IPS-18c (cell line): ENCODE data around the gene UBXN4.
"Not testable (repeated sequence)": the region's sequence is repeated elsewhere in the genome, so short reads cannot be mapped to it uniquely, and the experiment has no call there.

ENCODE experiments used
- H3K4me3 ChIP-seq: 2 replicates; pipeline ENCODE4 v1.7.0; 2013; ENCODE audit warnings: low read depth, mild to moderate bottlenecking, low read length, moderate library complexity; ENCODE audit not compliant: insufficient read depth
- H3K9me3 ChIP-seq: one replicate; pipeline ENCODE4 v1.6.1; 2013; ENCODE audit warnings: mild to moderate bottlenecking, low read length, moderate library complexity; ENCODE audit not compliant: control insufficient read depth, insufficient read depth

UBXN4 gene

GRCh38 chr2:135741395-135742324 lies at the start of gene UBXN4:
Gene UBXN4, plus strand, starts transcription at chr2:135741855. Its CDS starts 75 bp downstream, at chr2:135741930.
- no peaks in the 10 kb centered on the region for H3K9me3 ChIP-seq
- H3K4me3 ChIP-seq, result peak within 1 kb of the TSS; percentile 93

DNA sequence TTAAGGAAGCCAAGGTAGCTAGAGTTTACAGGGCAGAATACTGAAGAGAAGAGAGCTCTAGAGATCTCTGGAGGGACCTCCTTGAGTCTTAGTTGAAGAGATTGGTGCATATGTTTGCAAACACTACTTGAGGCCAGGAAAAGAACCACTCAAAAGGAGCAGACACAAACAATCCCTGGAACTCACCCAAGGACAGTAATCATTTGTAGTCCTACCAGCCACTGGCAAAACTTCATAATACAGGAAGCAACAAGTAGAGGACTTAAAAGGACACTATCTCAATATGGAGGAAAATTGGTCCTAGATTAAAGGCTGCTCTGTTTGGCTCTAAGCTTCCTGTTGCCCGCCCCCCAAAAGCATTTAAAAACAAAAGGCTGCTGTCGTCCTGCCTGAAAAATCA lies 46.9 kb upstream of the UBXN4 start:
- H3K4me3 ChIP-seq, result no peak overlapping the region

DNA sequence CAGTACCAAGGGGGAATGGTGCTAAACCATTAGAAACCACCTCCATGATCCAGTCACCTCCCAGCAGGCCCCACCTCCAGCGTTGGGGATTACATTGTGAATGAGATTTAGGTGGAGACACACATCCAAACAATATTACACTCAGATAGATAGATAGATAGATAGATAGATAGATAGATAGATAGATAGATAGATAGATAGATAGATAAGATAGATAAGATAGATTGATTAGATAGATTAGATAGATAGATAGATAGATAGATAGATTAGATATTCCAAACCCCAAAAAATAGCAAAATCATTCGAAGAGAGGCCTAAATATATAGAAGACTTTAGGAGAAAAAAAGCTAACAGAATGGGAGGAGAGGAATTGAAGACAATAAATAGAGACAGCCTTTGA lies 42.8 kb upstream of the UBXN4 start:
- H3K4me3 ChIP-seq, result no peak overlapping the region
- no peaks in the 10 kb centered on the region for H3K9me3 ChIP-seq

More for the DNA sequence above, 46.9 kb upstream of the UBXN4 start:
- no peaks in the 10 kb centered on the region for H3K9me3 ChIP-seq

DNA sequence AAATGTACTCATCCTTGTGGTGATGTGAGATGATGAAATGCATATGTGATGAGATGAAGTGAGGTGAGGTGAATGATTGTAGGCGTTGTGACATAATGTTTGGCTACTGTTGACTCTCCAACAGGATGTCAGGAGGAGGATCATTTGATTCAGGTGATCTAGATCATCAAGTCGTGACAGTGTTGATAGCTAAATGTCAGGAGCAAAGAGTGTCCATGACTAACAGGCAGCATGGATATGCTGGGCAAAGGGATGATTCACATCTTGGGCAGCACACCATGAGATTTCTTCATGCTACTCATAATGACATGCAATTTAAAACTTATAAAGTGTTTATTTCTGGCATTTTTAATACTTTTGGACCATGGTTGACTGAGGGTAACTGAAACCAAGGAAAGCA lies 40.2 kb upstream of the UBXN4 start:
- no peaks in the 10 kb centered on the region for H3K9me3 ChIP-seq
- no peak overlapping the region for H3K4me3 ChIP-seq

DNA sequence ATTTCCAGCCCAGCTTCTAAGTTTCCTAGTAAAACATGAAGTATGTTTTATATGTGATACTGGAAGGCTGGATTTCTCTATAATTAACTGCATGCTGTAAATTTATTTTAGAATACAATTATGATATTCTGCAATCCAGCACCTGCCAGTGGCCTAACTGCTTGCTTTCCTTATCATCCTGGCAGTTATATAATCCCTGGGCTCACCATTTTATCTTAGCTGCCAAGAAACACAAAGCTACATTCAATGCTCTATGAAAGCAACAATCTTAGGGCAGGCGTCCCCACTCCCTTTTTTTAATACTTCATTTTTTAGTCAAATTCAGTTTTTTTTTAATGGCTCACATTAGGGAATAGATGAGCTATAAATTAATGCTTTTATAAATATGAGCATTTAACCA lies 38.4 kb upstream of the UBXN4 start:
- H3K4me3 ChIP-seq, result no peak overlapping the region
- H3K9me3 ChIP-seq, result no peaks in the 10 kb centered on the region

GRCh38 chr2:135704075-135704474 lies 37.6 kb upstream of the UBXN4 start:
- H3K9me3 ChIP-seq, H3K4me3 ChIP-seq: not testable (repeated sequence)

GRCh38 chr2:135708159-135708558 lies 33.5 kb upstream of the UBXN4 start:
- Histone ChIP-seq H3K4me3 (no peak overlapping the region), H3K9me3 (no peaks in the 10 kb centered on the region)

DNA sequence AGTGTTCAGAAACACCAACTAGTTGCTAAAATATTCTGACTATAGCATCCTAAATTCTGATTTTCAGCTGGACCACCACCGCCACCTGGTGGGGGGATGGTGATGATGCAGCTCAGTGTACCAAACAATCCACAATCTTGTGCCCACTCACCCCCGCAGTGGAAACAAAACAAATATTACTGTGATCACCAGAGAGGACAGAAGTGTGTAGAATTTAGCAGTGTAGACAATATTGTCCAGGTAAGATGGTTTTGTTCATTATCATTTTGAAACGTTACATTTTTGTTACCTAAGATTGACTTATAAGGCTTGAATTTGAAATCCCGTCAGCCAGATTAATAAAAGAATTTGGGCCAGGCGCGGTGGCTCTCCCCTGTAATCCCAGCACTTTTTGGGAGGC lies 31.7 kb upstream of the UBXN4 start:
- Histone ChIP-seq H3K9me3 (no peaks in the 10 kb centered on the region), H3K4me3 (no peak overlapping the region)

DNA sequence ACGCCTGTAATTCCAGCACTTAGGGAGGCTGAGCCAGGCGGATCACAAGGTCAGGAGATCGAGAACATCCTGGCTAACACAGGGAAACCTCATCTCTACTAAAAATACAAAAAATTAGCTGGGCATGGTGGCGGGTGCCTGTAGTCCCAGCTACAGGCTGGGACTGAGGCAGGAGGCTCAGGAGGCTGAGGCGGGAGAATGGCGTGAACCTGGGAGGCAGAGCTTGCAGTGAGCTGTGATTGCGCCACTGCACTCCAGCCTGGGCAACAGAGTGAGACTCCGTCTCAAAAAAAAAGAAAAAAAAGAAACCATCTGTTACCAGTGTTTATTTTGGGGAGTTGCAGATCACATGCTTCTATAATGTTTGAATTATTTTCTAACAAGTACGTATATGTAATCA lies 26.6 kb upstream of the UBXN4 start:
- H3K9me3 ChIP-seq, H3K4me3 ChIP-seq: not testable (repeated sequence)

DNA sequence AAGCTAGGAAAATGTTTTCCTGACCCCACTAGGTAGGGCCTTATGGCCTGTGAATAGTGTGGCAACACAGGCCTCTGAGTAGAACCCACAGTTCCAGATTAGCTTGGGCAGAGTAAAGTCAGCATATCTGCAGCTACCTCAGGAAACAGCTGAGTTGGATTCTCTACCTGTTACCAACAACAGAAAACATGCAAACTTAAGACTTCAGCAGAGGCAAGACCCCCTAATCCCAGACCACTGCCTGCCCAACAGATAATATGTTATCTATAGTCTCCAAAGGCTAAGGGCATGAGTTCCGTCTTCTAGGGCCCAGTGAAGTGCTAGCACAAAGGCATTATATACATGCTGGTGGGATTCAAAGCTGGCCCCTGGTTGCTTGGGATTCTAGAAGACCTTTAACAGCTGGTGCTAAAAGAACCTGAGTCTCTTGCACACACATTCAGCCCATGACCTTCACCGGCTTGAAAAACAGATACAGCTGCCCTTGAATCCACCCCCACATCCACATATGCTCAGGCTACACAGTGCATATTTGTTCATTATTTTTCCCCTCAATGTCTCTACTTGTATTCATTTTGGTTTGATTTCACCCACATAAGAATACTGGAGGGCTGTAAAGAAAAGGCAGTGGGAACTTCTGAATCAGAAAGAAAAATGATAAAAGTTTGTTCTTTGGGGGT lies 13.5 kb upstream of the UBXN4 start:
- no peak overlapping the region for H3K4me3 ChIP-seq
- no peaks in the 10 kb centered on the region for H3K9me3 ChIP-seq

DNA sequence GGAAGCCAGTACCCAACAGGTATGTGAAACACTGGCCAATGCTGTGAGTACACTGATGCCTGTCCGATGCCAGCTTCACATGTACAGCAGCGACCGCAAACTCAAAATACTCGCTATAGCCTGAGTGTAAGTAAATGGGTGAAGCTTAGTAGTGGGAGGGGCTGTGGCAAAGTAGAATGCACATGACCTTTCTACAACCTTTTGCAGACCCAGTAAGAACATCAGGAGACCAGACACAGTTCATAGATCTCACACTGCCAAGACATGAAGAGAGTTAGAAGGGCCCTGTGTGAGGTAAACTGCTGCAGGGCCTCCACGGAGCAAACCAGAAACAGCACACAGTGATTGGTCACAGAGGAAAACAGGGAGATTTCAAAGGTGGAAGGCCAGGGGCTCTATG lies 9.1 kb upstream of the UBXN4 start:
- Histone ChIP-seq H3K4me3 (no peak overlapping the region), H3K9me3 (no peaks in the 10 kb centered on the region)

DNA sequence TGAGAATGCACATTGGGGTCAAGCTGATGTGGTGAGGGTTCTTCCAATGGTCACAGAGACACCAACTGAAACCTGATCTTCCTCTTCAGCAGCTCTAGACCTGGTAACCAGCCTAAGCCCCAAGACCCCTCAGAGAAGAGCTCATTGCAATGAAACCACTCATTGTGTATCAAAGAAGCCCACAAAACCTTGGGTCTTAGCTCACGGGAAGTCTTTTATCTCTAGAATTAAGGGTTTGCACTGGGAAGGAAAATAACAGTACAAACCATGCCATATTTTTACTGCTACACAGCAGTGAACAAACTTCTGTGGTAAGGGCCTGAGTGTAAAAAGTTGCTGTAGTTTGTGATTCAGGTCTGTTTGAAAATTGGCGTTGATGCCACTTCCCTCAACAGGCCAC lies 8.6 kb upstream of the UBXN4 start:
- H3K9me3 ChIP-seq, result no peaks in the 10 kb centered on the region
- no peak overlapping the region for H3K4me3 ChIP-seq

DNA sequence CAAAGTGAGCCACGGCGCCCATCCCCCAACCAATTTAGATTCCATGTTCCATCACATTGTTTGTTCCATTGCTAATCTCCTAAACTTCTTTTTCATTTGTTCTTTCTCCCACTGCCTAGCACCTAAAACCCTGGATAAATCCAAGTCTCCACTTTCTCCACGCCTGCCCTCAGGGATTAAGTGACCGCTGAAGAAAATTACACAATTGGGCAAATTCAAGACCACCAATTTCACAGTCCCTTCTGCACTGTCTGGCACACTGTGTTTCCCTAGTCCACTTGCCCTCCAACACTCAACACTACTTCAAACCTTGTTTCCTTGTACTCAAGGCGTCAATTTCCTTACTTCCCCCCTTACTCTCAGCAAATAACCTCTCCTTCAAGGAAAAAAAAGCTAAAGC lies 5.1 kb upstream of the UBXN4 start:
- H3K4me3 ChIP-seq, result no peak overlapping the region
- H3K9me3 ChIP-seq, result no peaks in the 10 kb centered on the region

- H3K9me3 ChIP-seq, result no peaks in the 10 kb centered on the region
- H3K4me3 ChIP-seq, result no peak overlapping the region
Observed at GRCh38 chr2:135740206-135740605, 1.4 kb upstream of the UBXN4 start.

GRCh38 chr2:135741043-135741394 lies 636 bp upstream of the UBXN4 start:
- Histone ChIP-seq H3K4me3 (no peak overlapping the region), H3K9me3 (no peaks in the 10 kb centered on the region)

DNA sequence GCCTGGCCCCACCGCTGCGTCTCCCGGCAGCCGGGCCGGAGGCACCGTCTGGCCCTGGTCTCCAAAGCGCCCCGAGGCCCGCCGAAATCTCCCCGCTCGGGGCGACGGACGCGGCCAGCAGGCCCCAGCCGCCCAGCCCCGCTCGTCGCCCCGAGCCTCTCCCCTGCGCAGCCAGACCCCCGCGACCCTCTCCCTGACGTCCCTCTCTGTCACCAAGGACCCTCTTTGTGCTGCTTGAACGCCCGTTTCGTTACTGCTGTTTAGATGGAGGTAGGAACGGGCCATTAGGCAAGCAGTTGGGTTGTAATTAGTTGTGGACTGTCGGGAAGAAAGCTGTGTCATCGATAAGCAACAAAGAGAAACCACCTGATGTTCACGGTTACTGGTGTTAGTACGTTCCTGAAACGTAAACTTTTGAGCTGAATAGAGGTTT lies 686 bp downstream of the UBXN4 start:
- peak overlapping the region; percentile 93 for H3K4me3 ChIP-seq
- no peaks in the 10 kb centered on the region for H3K9me3 ChIP-seq

DNA sequence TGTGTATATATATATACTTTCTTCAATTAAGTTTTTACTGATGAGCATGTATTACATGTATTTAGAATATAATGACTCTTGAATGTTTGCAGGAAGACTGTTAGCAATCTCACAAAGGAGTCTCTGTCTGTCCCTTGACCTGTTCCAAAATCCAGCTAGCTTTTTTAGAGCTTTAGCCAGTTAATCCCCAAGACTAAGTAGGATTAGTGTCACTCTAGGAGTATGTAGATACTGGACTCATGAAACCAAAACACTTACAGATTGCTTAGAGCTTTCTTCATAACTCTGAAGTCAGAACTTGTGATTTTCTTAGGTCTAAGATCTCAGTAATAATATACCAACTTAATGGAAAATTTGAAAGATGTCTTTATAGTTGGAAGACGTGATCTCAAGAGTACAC lies 2.2 kb downstream of the UBXN4 start:
- Histone ChIP-seq H3K9me3 (no peaks in the 10 kb centered on the region), H3K4me3 (no peak overlapping the region)

DNA sequence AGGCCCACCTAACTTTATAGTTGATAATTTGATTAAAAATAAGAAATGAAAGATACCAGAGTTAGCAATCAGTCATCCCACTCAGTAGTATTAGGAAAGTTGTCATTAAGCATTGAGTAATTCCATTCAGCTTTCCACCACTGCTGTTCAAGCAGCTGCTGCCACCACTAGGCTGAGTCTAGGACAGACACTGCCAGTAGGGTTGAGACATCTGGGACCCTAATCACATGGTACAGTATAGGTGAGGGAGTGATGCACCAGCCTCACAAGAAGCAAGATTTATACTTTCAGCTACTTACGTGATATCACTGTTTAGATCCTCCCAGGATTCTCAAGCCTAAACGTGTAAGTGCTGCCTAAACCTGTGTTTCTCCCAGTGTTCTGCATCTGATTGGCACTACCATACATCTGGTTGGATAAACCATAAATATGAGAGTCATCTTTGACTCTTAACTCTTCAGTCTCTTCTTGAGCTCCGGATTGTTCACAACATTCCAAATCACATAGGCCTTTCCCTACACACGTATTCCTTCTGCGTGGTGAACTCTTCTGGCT lies 3.2 kb downstream of the UBXN4 start:
- Histone ChIP-seq H3K9me3 (no peaks in the 10 kb centered on the region), H3K4me3 (no peak overlapping the region)
